ENCODE data around the gene IRAK2.

IRAK2 gene

GRCh38 chr3:10188804-10189556 is 24.3 kb downstream of the IRAK2 start:
- DNase-seq (ENCODE audit: low spot score): no peak
- no peak for FAIRE-seq

GRCh38 chr3:10189557-10190354 is 25.0 kb downstream of the IRAK2 start:
- DNase-seq (ENCODE audit: low spot score) (peak; percentile 57), FAIRE-seq (no peak)

- no peak for FAIRE-seq
- peak; percentile 64 for DNase-seq (ENCODE audit: low spot score)
These were observed 28.4 kb downstream of the IRAK2 start for GRCh38 chr3:10192953-10193691.

- no peak for DNase-seq (ENCODE audit: low spot score)
- FAIRE-seq: no peak
These were observed 29.1 kb downstream of the IRAK2 start for GRCh38 chr3:10193692-10194327.

GRCh38 chr3:10194328-10195071 is 29.8 kb downstream of the IRAK2 start:
- DNase-seq (ENCODE audit: low spot score) (no peak), FAIRE-seq (no peak)

- no peak for FAIRE-seq
- no peak for DNase-seq (ENCODE audit: low spot score)
These were observed 30.8 kb downstream of the IRAK2 start for GRCh38 chr3:10195366-10196089.

GRCh38 chr3:10196389-10197052 is 31.8 kb downstream of the IRAK2 start:
- FAIRE-seq: no peak
- no peak for DNase-seq (ENCODE audit: low spot score)

GRCh38 chr3:10198226-10198625 is 33.5 kb downstream of the IRAK2 start:
- FAIRE-seq (no peak), DNase-seq (ENCODE audit: low spot score) (no peak)

- FAIRE-seq (no peak), DNase-seq (ENCODE audit: low spot score) (no peak)
These were observed 34.3 kb downstream of the IRAK2 start for GRCh38 chr3:10198761-10199649.

GRCh38 chr3:10204921-10205320 is 40.2 kb downstream of the IRAK2 start:
- FAIRE-seq: no peak
- DNase-seq (ENCODE audit: low spot score): no peak

GRCh38 chr3:10205451-10206165 is 40.9 kb downstream of the IRAK2 start:
- DNase-seq (ENCODE audit: low spot score): peak; percentile 83

GRCh38 chr3:10206166-10206511 is 41.4 kb downstream of the IRAK2 start:
- no peak for DNase-seq (ENCODE audit: low spot score)
- no peak for FAIRE-seq

More at GRCh38 chr3:10205451-10206165, 40.9 kb downstream of the IRAK2 start:
- peak; percentile 32 for FAIRE-seq

GRCh38 chr3:10213156-10213792 is 48.6 kb downstream of the IRAK2 start:
- DNase-seq (ENCODE audit: low spot score) (no peak), FAIRE-seq (no peak)

- DNase-seq (ENCODE audit: low spot score) (no peak), FAIRE-seq (no peak)
These were observed 51.1 kb downstream of the IRAK2 start for GRCh38 chr3:10215578-10216368.

GRCh38 chr3:10217359-10217758 is 52.6 kb downstream of the IRAK2 start:
- DNase-seq (ENCODE audit: low spot score): no peak
- no peak for FAIRE-seq

GRCh38 chr3:10219737-10220136 is 55.0 kb downstream of the IRAK2 start:
- FAIRE-seq (no peak), DNase-seq (ENCODE audit: low spot score) (no peak)
